GM12878 (cell line): ENCODE results near the gene MAD2L1BP. TPM values are rescaled to one million over a fixed set of nuclear protein-coding genes. Genes with fewer than 3 reads are reported as not detected.
A peak's percentile ranks its signal among the peaks of the same experiment; 100 is the strongest.

ENCODE experiments used
- ATF7 ChIP-seq: fragments of 450-650 bp; IDR thresholded peaks from 2 replicates; pipeline ENCODE4 v1.6.1; 2016; ENCODE audit warnings: low read depth, mild to moderate bottlenecking
- BCL3 ChIP-seq: IDR thresholded peaks from 2 replicates; pipeline ENCODE4 v1.6.1; 2011; ENCODE audit warnings: borderline replicate concordance, low read depth, mild to moderate bottlenecking, moderate library complexity, low read length; ENCODE audit not compliant: insufficient read depth, poor library complexity, severe bottlenecking
- CBX5 ChIP-seq: sonication (generic); IDR thresholded peaks from 2 replicates; pipeline ENCODE4 v1.6.1; 2016; ENCODE audit warnings: low read depth, moderate library complexity, mild to moderate bottlenecking, inconsistent platforms
- CEBPB ChIP-seq, 2 experiments: fragments of 150-350 bp in 1 of 2; IDR thresholded peaks; 2 replicates each; pipeline ENCODE4 v1.6.1; 2012 to 2014; ENCODE audit warnings: low read depth in 2 of 2, low read length in 2 of 2, borderline replicate concordance in 1 of 2, inconsistent platforms in 1 of 2
- CHD1 ChIP-seq: IDR thresholded peaks from 2 replicates; pipeline ENCODE4 v1.6.1; 2012; ENCODE audit warnings: low read depth, low read length, improper control_type of control experiment
- ESRRA ChIP-seq: IDR thresholded peaks from 2 replicates; pipeline ENCODE4 v1.6.1; 2012; ENCODE audit warnings: mild to moderate bottlenecking, low read length, improper control_type of control experiment
- GATAD2B ChIP-seq: fragments of 450-650 bp; conservative IDR thresholded peaks from 2 replicates; pipeline ENCODE4 v1.6.1; 2017; ENCODE audit warnings: low read depth, mild to moderate bottlenecking, moderate library complexity
- KLF5 ChIP-seq: fragments of 450-650 bp; IDR thresholded peaks from 2 replicates; pipeline ENCODE4 v1.6.1; 2014; ENCODE audit warnings: mild to moderate bottlenecking; ENCODE audit not compliant: partially characterized antibody
- MYC ChIP-seq: IDR thresholded peaks from 2 replicates; pipeline ENCODE4 v1.6.1; 2011; ENCODE audit warnings: mild to moderate bottlenecking, low read length, moderate library complexity, inconsistent platforms; ENCODE audit not compliant: insufficient read depth, insufficient replicate concordance, insufficient read length, severe bottlenecking
- PBX3 ChIP-seq: IDR thresholded peaks from 2 replicates; pipeline ENCODE4 v1.6.1; 2011; ENCODE audit warnings: mild to moderate bottlenecking, low read depth, low read length, moderate library complexity; ENCODE audit not compliant: insufficient replicate concordance
- POLR2AphosphoS2 ChIP-seq: IDR thresholded peaks from 2 replicates; pipeline ENCODE4 v1.6.1; 2011; ENCODE audit warnings: low read depth, mild to moderate bottlenecking, low read length, improper control_type of control experiment, moderate library complexity
- PRDM15 ChIP-seq: fragments of 450-650 bp; formaldehyde crosslinking; IDR thresholded peaks from 2 replicates; pipeline ENCODE4 v1.4.0; 2020; ENCODE audit warnings: mild to moderate bottlenecking, moderate library complexity
- RAD21 ChIP-seq: IDR thresholded peaks from 2 replicates; pipeline ENCODE4 v1.6.1; 2011; ENCODE audit warnings: mild to moderate bottlenecking, low read depth, low read length, moderate library complexity; ENCODE audit not compliant: insufficient read depth
- SMARCA5 ChIP-seq: fragments of 450-650 bp; IDR thresholded peaks from 2 replicates; pipeline ENCODE4 v1.6.1; 2017; ENCODE audit warnings: mild to moderate bottlenecking
- SUPT20H ChIP-seq: IDR thresholded peaks from 2 replicates; pipeline ENCODE4 v1.6.1; 2011; ENCODE audit warnings: low read depth, mild to moderate bottlenecking, low read length, moderate library complexity, borderline replicate concordance; ENCODE audit not compliant: control insufficient read depth
- WRNIP1 ChIP-seq: IDR thresholded peaks from 2 replicates; pipeline ENCODE4 v1.6.1; 2011; ENCODE audit warnings: low read depth, low read length, improper control_type of control experiment, borderline replicate concordance
- ZNF384 ChIP-seq: IDR thresholded peaks from 2 replicates; pipeline ENCODE4 v1.6.1; 2012; ENCODE audit warnings: low read depth, mild to moderate bottlenecking, low read length, improper control_type of control experiment, borderline replicate concordance
- ZNF687 ChIP-seq: fragments of 450-650 bp; IDR thresholded peaks from 2 replicates; pipeline ENCODE4 v1.6.1; 2017; ENCODE audit warnings: mild to moderate bottlenecking, moderate library complexity
- polyA plus RNA-seq, 11 experiments: library from polyadenylated mRNA; depleted of rRNA in 4 of 11; unstranded in 6 of 11; stranded (reverse) in 5 of 11; fragments of >200 nt; fragmentation: Nextera tagmentation in 4 of 11; fragmentation: Illumina TruSeq in 1 of 11; extraction: Ambion mirVana in 4 of 11; extraction: Trizol in 1 of 11; gene quantifications; 1 replicate in 1 of 11; 2 replicates in 10 of 11; pipeline versions ENCODE4 v1.2.1 to v1.2.3, GENCODE V29; 2011 to 2016; ENCODE audit warnings: inconsistent platforms in 2 of 11, missing spikeins in 2 of 11, low read depth in 1 of 11
- total RNA-seq, 4 experiments: library from RNA; depleted of rRNA in 3 of 4; stranded (reverse); fragments of >200 nt in 3 of 4; fragmentation: Illumina TruSeq in 1 of 4; extraction: Trizol in 1 of 4; gene quantifications; 2 replicates each; pipeline versions ENCODE4 v1.2.1 to v1.2.3, GENCODE V29; 2013 to 2021

Gene MAD2L1BP
- total and polyA plus RNA-seq, 10 of the 15 experiments (the other 5 are each of a cell fraction or from before 2014, with no cell fraction given): 39.2 to 155 (median 60.3) TPM

- no peak for TF ChIP-seq PBX3
- no peak for TF ChIP-seq BCL3
- peak; percentile 57 for TF ChIP-seq MYC
- no peak for TF ChIP-seq SUPT20H
- no peak for TF ChIP-seq ESRRA
- TF ChIP-seq POLR2AphosphoS2: peak; percentile 28; the same call in 1 of the 2 replicates
- peak in 1 of 2 experiments; percentile 74; a peak in 2 of 4 replicates for TF ChIP-seq CEBPB (IDR thresholded peaks at IDR 0.05; ENCODE audit: borderline replicate concordance in 1 of 2, low read depth in 2 of 2, low read length in 2 of 2)
- peak; percentile 82 for TF ChIP-seq SMARCA5
- no peak for TF ChIP-seq CHD1
- no peak for TF ChIP-seq ZNF384
- peak; percentile 37; the same call in 1 of the 2 replicates for TF ChIP-seq PRDM15 (CRISPR knock-in tag)
- 0 out of 2 replicates have a peak, but pooled peaks have one; percentile 39 for TF ChIP-seq GATAD2B
- no peak for TF ChIP-seq RAD21
- TF ChIP-seq WRNIP1: no peak; the same call in 1 of the 2 replicates
- TF ChIP-seq CBX5: no peak
- TF ChIP-seq KLF5: no peak
- peak; percentile 53; the same call in 1 of the 2 replicates for TF ChIP-seq ZNF687
- no peak for TF ChIP-seq ATF7
Measured at GRCh38 chr6:43629505-43630300, 5.9 kb upstream of the MAD2L1BP start (continued).
